ENCODE data around the gene PDE11A.

DNA sequence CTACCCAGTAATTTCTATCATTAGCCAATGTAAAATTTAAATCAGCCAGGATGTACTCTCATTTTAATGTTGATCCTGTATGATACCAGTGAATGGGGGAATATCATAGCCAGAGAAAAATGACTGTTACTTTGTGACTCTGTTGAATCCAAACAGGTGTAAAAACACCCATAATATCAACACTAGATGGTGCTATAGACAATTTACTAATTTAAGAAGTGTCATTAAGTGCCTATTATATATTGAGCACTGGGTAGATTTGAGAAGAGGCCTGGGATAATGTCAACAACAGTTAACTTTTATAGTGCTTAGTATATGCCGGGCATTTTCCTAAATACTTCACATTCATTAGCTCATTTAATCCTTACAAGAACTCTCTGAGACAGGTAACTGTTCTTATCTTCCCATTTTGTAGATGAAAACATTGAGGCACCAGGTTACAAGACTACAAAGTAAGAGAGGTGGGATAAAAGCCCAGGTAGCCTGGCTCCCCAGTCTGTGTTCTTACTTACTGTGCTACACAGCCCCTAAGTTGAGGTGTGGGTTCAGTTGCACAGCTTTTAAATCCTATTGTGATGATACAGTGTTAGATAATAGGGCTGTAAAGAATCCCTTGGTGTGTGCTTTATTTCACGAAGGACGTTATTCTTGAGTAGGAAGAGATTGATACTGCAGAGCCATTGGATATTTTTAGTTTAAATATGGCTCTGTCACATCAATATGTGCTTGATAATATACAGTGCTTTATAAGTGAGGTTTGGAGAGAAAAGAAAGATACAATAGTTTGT lies 354.6 kb downstream of the PDE11A start:
- TF ChIP-seq MAFK (IDR thresholded peaks at IDR 0.05; ENCODE audit: low read depth, low read length) (no peak), POLR2A (IDR thresholded peaks at IDR 0.05; ENCODE audit: control extremely low read depth in 1 of 2, low read depth in 2 of 2, low read length in 2 of 2) (no peak), EP300 (IDR thresholded peaks at IDR 0.05; ENCODE audit: borderline replicate concordance in 1 of 2, low read depth in 2 of 2, low read length in 2 of 2) (no peak), SP2 (IDR thresholded peaks at IDR 0.05; ENCODE audit: low read length) (no peak), TAF1 (IDR thresholded peaks at IDR 0.05; ENCODE audit: low read depth, low read length) (no peak), GABPA (IDR thresholded peaks at IDR 0.05; ENCODE audit: borderline replicate concordance, insufficient read depth, low read length) (no peak)
- TF ChIP-seq, protein P1, sequence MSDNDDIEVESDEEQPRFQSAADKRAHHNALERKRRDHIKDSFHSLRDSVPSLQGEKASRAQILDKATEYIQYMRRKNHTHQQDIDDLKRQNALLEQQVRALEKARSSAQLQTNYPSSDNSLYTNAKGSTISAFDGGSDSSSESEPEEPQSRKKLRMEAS (IDR thresholded peaks at IDR 0.05) = no peak
- TF ChIP-seq, protein P2, sequence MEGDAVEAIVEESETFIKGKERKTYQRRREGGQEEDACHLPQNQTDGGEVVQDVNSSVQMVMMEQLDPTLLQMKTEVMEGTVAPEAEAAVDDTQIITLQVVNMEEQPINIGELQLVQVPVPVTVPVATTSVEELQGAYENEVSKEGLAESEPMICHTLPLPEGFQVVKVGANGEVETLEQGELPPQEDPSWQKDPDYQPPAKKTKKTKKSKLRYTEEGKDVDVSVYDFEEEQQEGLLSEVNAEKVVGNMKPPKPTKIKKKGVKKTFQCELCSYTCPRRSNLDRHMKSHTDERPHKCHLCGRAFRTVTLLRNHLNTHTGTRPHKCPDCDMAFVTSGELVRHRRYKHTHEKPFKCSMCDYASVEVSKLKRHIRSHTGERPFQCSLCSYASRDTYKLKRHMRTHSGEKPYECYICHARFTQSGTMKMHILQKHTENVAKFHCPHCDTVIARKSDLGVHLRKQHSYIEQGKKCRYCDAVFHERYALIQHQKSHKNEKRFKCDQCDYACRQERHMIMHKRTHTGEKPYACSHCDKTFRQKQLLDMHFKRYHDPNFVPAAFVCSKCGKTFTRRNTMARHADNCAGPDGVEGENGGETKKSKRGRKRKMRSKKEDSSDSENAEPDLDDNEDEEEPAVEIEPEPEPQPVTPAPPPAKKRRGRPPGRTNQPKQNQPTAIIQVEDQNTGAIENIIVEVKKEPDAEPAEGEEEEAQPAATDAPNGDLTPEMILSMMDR (IDR thresholded peaks at IDR 0.05; ENCODE audit: control extremely low read depth in 1 of 3, insufficient read depth in 1 of 3, low read depth in 1 of 3, low read length in 3 of 3) = no peak

All from H1 (cell line).